HG03378 (cell line): Measurements from ENCODE around the gene COX14.
"Not testable (repeated sequence)": the region's sequence is repeated elsewhere in the genome, so short reads cannot be mapped to it uniquely, and the experiment has no call there.

ENCODE experiments used
- ATAC-seq: cut with Tn5 transposase; IDR thresholded peaks from one replicate; pipeline ENCODE4 v1.9.1; 2021; ENCODE audit warnings: mild to moderate bottlenecking, moderate library complexity; ENCODE audit not compliant: unreplicated experiment

The COX14 gene

GRCh38 chr12:50111693-50112455, at the start of gene COX14:
COX14 (plus strand) TSS chr12:50112236; CDS start chr12:50120044, 7,808 bp downstream.
- peak; percentile 86 for ATAC-seq

GRCh38 chr12:50062728-50063460, 49.1 kb upstream of the COX14 start:
- ATAC-seq, result no peak

GRCh38 chr12:50065726-50066310, 46.2 kb upstream of the COX14 start:
- no peak for ATAC-seq

GRCh38 chr12:50066402-50066801, 45.6 kb upstream of the COX14 start:
- ATAC-seq, result no peak

- ATAC-seq, result no peak
Observed at GRCh38 chr12:50069069-50069468, 43.0 kb upstream of the COX14 start.

- ATAC-seq, result no peak
Observed at GRCh38 chr12:50069539-50069938, 42.5 kb upstream of the COX14 start.

- no peak for ATAC-seq
Observed at GRCh38 chr12:50070314-50071060, 41.5 kb upstream of the COX14 start.

GRCh38 chr12:50072198-50072907, 39.7 kb upstream of the COX14 start:
- ATAC-seq, result no peak

GRCh38 chr12:50073206-50073605, 38.8 kb upstream of the COX14 start:
- ATAC-seq, result no peak

GRCh38 chr12:50073712-50074111, 38.3 kb upstream of the COX14 start:
- no peak for ATAC-seq

GRCh38 chr12:50074936-50075807, 36.9 kb upstream of the COX14 start:
- peak; percentile 73 for ATAC-seq

GRCh38 chr12:50075808-50076170, 36.2 kb upstream of the COX14 start:
- ATAC-seq, result no peak

GRCh38 chr12:50077099-50077498, 34.9 kb upstream of the COX14 start:
- ATAC-seq, result no peak

GRCh38 chr12:50078281-50078680, 33.8 kb upstream of the COX14 start:
- ATAC-seq, result no peak

- no peak for ATAC-seq
Observed at GRCh38 chr12:50079771-50080170, 32.3 kb upstream of the COX14 start.

- no peak for ATAC-seq
Observed at GRCh38 chr12:50081096-50081808, 30.8 kb upstream of the COX14 start.

GRCh38 chr12:50082644-50083043, 29.4 kb upstream of the COX14 start:
- ATAC-seq, result no peak

- no peak for ATAC-seq
Observed at GRCh38 chr12:50083301-50083700, 28.7 kb upstream of the COX14 start.

- not testable (repeated sequence) for ATAC-seq
Observed at GRCh38 chr12:50084409-50084774, 27.6 kb upstream of the COX14 start.
